K562 (cell line): ENCODE results near the gene DPEP3.

Source experiments
- HDAC6 ChIP-seq: IDR thresholded peaks from 2 replicates; pipeline ENCODE4 v1.6.1; 2012; ENCODE audit warnings: low read depth, mild to moderate bottlenecking, control low read depth, inconsistent platforms, low read length, moderate library complexity
- MXI1 ChIP-seq: IDR thresholded peaks from 2 replicates; pipeline ENCODE4 v1.6.1; 2011; ENCODE audit warnings: low read depth, mild to moderate bottlenecking, improper control_type of control experiment, low read length
- PRPF4 ChIP-seq: fragments of 200-400 bp; formaldehyde crosslinking; IDR thresholded peaks from one replicate; pipeline ENCODE4 v1.6.1; 2017; ENCODE audit warnings: low read length, low read depth, mild to moderate bottlenecking; ENCODE audit not compliant: insufficient read depth, poor library complexity, severe bottlenecking
- SP2 ChIP-seq: IDR thresholded peaks from 2 replicates; pipeline ENCODE4 v1.6.1; 2011; ENCODE audit warnings: mild to moderate bottlenecking, low read depth, low read length, moderate library complexity; ENCODE audit not compliant: poor library complexity, severe bottlenecking; ENCODE audit errors: extremely low read depth
- ZBTB33 ChIP-seq: sonication (generic); formaldehyde crosslinking; IDR thresholded peaks from 2 replicates; pipeline ENCODE4 v1.8.1; 2023; ENCODE audit warnings: mild to moderate bottlenecking, missing genetic modification reagents
- ZNF174 ChIP-seq: fragments of 250-450 bp; sonication (Bioruptor Pico); IDR thresholded peaks from 2 replicates; pipeline ENCODE4 v1.4.0; 2020; ENCODE audit warnings: mild to moderate bottlenecking
- ZNF311 ChIP-seq: fragments of 250-450 bp; sonication (Bioruptor Pico); IDR thresholded peaks from 2 replicates; pipeline ENCODE4 v1.4.0; 2020; ENCODE audit warnings: mild to moderate bottlenecking, moderate library complexity

GRCh38 chr16:67943619-67944504 is 36.4 kb downstream of the DPEP3 start, which contains the start of gene LCAT:
- TF ChIP-seq SP2 (no peak), ZBTB33 (CRISPR knock-in tag) (no peak), ZNF174 (CRISPR knock-in tag) (no peak), ZNF311 (CRISPR knock-in tag) (no peak), HDAC6 (no peak), PRPF4 (no peak), MXI1 (no peak)
